ENCODE results near the gene BCHE.

DNA sequence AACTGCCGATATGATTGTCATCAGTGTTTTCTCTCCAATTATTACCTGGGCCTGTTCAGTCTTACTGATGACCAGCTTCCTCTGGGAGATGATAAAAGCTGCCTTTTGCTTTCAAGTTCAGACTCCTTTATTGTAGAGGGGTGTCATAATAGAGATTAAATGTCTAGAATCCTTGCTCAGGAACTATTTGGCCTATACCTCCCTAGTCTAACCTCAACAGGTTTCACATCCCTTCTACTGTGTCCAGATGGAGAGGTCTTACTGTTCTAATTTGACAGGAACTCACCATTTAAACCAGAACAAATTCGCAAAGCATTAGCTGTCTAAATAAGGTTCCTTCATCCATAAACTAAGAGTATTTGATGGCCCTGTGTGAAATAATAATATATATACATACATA, 88.0 kb downstream of the BCHE start:
- TF ChIP-seq, protein P1, sequence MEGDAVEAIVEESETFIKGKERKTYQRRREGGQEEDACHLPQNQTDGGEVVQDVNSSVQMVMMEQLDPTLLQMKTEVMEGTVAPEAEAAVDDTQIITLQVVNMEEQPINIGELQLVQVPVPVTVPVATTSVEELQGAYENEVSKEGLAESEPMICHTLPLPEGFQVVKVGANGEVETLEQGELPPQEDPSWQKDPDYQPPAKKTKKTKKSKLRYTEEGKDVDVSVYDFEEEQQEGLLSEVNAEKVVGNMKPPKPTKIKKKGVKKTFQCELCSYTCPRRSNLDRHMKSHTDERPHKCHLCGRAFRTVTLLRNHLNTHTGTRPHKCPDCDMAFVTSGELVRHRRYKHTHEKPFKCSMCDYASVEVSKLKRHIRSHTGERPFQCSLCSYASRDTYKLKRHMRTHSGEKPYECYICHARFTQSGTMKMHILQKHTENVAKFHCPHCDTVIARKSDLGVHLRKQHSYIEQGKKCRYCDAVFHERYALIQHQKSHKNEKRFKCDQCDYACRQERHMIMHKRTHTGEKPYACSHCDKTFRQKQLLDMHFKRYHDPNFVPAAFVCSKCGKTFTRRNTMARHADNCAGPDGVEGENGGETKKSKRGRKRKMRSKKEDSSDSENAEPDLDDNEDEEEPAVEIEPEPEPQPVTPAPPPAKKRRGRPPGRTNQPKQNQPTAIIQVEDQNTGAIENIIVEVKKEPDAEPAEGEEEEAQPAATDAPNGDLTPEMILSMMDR (IDR thresholded peaks at IDR 0.05; ENCODE audit: low read depth, low read length, poor library complexity, severe bottlenecking), result no peak
- no peak for TF ChIP-seq EZH2phosphoT487 (IDR thresholded peaks at IDR 0.05; ENCODE audit: borderline replicate concordance, low read length)

Data from DOHH2 (cell line).